SU-DHL-6 (cell line): ENCODE results near the gene PPM1N.

Experiments
- CTCF ChIP-seq: fragments of 200-600 bp; sonication (generic); IDR thresholded peaks from one replicate; pipeline ENCODE4 v1.5.1; 2017; ENCODE audit warnings: antibody characterized with exemption, mild to moderate bottlenecking, low read length, moderate library complexity; ENCODE audit not compliant: insufficient read depth, poor library complexity, severe bottlenecking
- EZH2phosphoT487 ChIP-seq: fragments of 200-600 bp; sonication (generic), shearing (Covaris generic); conservative IDR thresholded peaks from 2 replicates; pipeline ENCODE4 v1.6.1; 2018; ENCODE audit warnings: mild to moderate bottlenecking, antibody characterized with exemption, low read length, moderate library complexity, mixed read lengths

- TF ChIP-seq CTCF (no peak), EZH2phosphoT487 (no peak)
These were observed 16.3 kb downstream of the PPM1N start for GRCh38 chr19:45514376-45515051.
